Measurements from ENCODE around the gene HSPG2.
A peak's percentile ranks its signal among the peaks of the same experiment; 100 is the strongest.

The HSPG2 gene

DNA sequence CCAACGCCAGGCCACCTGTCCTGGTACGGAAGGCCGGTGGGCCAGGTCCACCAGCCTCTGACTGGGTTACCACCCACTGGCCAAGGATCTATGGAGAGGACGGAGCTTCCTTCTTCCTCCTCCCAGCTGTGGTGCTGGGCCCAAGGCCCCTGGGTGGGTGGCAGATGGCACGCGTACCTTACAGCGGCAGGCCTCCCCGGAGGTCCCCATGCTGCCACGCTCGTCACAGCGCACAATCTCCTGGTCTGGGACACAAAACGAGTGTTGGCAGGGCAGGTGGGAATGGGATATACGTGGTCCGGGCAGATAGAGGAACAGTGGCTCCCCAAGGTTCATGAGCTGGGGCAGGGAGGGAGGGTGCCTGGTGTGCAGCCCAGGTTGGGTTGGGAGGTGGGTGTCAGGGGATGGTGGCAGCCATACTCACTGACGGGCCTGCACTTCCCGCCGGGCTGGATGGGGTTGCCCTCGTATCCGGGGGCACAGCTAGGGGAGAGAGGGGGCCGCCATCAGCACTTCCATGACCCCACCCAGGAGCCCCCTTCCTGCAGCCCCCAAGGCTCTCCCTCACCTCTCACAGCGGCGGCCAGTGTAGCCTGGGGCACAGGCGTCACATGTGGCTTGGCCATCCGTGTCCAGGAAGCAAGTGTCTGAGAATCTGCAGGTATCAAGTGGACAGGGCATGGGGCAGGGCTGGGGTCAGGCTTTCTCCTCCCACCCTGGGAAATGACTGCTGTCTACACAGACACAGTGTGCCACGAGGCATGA, 58.9 kb downstream of the HSPG2 start:
- no peak for DNase-seq

GRCh38 chr1:21876267-21876666, 60.8 kb downstream of the HSPG2 start:
- DNase-seq: no peak

DNA sequence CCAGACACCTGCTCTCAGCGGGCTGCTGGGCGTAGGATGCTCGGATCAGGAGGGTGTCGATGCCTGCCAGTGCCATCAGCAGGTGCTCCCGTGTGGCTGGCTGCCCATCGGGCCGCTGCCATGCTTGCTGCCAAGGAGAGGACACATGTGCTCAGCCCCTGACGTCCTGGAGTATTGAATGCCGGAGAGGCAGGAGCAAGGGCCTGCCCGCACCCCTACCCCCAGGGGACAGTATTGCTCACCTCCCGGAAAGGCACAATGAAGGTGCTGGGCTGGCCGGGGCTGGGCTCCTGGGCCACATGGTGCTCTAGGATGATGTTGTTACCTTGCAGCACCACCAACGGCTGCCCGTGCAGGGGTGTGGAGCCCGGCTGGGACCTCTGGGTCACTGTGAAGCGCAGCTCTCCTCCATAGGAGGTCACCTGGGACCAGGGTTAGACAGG, 61.5 kb downstream of the HSPG2 start:
- DNase-seq: peak in 1 of 3 experiments; percentile 52

DNA sequence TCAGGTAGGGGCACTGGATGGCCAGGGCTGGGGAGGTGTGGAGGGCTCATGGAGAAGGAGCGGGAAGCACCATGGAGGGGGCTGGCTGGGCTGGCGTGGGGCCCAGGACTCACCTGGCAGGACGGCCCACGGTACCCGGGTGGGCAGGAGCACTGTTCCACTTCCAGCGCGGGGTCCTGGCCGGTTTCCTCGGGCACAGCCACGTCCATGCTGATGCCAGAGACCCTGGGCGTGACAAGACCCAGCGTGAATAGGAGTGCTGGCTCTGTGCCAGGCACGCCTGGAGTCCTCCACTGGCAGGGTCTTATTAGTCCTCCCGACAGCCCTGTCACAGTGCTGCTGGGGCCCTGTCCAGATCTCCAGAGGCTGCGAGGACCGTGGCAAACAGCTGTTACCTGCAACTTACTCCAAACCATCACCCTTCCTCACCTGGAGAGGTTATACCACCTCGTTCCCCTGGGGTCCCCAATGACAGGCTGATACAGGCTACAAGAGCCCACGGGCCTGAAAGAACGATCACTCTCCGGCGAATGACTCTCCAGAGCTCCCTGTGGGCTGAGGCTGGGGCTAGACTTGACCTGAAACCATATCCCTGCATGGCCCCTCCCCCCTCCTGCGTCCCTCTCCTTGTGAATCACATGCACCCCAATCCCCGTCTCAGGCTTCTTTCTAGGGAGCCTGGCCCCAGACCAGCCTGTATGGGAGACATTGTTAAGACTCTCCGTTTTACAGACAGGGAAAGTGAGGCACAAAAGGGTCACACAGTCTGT, 62.1 kb downstream of the HSPG2 start:
- peak; percentile 3 to 81 (median 61) for DNase-seq

DNA sequence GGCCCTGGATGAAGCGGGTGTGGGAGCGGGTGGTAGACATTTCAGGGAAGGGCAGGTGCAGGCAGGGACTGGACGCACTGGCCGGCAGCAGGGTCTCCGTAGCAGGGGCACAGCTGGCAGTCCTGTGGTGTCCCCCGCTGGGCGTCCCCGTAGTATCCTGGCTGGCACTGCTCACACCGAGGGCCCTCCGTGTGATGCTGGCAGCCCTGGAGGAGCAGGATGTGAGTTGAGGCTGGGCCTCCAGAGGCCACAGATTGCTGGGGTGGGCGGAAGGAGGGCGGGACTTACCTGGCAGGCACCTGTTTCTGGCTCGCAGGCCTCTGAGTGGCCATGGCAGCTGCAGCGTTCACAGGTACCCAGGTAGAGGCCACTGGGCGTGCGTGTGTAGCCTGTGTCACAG, 62.8 kb downstream of the HSPG2 start:
- peak in 2 of 3 experiments; percentile 39 for DNase-seq

- DNase-seq: no peak
Observed at GRCh38 chr1:21873761-21874160, 63.3 kb downstream of the HSPG2 start.

DNA sequence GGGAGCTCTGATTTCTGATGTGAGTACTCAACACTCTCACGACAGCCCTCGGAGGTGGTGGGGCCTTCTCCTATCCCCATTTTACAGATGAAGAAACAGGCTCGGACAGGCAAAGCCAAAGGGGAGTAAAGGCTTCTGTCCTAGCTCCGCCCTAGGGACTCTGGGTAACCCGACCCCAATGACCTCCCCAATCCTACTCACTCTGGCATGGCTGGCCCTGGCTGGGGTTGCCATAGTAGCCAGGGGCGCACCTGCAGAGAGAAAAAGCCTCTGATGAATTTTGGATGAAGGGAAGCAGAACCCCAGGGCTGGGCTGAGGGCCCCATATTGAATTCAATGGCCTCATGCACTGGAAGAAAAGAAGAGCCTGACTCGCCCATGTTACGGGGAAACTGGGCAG, 63.9 kb downstream of the HSPG2 start:
- no peak for DNase-seq

- peak in 1 of 3 experiments; percentile 6 for DNase-seq
Observed at GRCh38 chr1:21872445-21873079, 64.5 kb downstream of the HSPG2 start.

- no peak for DNase-seq
Observed at GRCh38 chr1:21871943-21872342, 65.2 kb downstream of the HSPG2 start.

DNA sequence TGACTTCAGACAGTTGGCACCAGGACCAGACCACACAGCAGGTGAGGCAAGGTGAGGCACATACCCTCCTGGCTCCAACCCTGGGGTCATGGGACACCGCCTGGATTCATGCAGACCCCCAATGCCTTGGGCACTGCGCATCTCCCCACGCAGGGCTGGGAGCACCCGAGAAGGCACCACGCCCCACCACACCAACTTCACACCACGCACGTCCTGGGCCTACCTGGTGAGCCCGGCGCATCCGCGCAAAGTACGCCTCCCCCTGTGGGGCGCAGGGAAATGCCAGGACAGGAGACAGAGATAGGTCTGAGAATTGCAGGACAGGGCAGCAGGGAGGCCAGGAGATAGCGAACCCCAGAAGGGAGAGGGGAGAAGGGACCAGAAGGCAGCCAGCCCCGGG, 66.5 kb downstream of the HSPG2 start:
- no peak for DNase-seq

DNA sequence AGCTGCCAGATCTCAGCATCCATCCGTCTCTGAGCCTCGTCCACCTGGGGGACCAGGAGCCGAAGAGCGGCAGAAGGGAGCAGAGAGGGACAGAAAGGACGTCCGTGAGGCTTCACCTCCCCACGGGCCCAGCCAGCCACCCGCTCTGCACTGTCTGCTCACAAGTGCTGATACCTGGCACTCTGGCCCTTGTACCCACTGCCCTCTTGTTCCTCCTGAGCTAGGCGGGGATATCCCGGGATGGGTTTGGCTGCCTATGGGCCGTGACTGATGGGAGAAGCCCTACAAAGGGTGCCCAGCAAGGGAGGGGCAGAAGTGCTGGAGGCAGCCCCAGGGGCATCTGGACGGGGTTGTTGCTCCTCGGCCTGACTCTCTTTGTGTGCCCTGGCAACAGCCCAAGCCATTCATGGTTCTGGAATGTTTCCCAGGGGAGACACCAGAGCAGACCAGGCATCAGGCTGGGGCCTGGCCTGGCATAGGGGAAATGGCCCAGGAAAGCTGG, 67.4 kb downstream of the HSPG2 start:
- peak in 2 of 3 experiments; percentile 3 to 75 for DNase-seq

GRCh38 chr1:21868941-21869454, 68.1 kb downstream of the HSPG2 start:
- DNase-seq: peak in 1 of 3 experiments; percentile 5

DNA sequence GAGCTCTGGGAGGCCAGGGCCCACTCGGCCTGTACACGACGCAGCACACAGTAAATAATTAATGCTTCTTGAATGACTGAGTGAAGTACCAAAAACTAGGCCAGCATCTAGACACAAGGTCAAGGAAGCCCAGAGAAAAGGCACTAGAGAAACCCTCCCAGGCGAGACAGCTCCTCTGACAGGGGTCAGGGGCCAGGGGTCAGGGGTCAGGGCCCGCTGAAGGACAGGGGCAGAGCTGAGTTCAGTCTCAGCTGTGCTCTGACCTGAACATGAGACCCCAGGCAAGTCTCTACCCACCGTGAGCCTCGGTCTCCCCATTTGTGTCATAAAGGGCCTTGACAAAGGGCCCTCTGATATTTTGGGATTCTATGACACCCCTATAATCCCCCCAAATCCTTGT, 68.6 kb downstream of the HSPG2 start:
- no peak for DNase-seq

DNA sequence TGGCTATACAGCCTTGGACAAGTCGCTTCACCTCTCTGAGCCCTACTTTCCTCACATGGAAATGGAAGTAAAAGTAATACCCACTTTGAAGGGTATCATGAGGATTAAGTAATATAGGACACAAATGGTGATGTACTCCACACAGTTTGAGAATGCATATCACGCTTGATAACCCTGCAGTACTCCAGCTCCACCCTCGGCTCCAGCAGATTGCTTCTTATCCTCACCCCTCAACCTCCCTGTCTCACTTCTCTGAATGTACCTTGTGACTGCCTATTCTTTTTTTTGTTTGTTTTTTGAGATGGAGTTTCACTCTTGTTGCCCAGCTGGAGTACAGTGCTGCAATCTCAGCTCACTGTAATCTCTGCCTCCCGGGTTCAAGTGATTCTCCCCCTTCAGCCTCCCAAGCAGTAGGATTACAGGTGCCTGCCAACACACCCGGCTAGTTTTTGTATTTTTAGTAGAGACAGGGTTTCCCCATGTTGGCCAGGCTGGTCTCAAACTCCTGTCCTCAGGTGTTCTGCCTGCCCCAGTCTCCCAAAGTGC, 69.6 kb downstream of the HSPG2 start:
- no peak for DNase-seq

- peak in 1 of 3 experiments; percentile 22 for DNase-seq
Observed at GRCh38 chr1:21866707-21867043, 70.4 kb downstream of the HSPG2 start.

DNA sequence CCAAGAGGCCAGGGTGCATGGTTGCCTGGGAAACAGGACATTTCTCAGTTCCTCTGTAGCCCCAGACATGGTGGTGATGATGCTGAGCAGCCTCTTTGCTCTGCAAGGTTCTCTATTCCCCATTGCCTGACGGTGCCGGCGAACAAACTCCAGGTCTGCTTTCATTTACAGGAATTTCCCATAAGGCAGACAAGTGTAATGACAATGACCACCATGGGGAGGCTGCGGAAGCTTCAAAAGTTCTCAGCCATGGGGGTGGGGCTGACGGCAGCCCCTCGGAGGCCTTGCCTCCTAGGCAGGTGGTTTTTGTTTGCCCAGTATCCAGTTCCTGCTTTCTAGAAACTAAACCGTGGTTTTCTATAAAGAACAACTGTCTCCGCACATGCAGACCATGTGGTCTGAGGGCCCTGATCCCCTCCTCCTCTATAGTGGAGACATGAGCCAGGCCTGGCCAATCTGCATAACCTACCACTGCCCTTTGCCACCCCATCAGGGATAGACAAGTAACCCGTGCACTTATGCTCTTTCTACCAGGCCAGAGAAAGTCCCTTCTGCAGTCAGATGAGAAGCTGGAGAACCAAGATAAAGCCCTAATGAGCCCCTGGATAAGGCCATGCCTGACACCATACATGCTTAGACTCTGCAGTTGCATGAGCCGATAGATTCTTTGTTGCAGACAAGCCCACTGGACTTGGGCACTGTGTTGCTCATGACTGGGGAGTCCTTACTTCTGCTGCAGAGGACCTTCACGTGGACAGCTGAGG, 71.0 kb downstream of the HSPG2 start:
- peak; percentile 8 to 56 (median 18) for DNase-seq

- DNase-seq: no peak
Observed at GRCh38 chr1:21865609-21865942, 71.5 kb downstream of the HSPG2 start.

DNA sequence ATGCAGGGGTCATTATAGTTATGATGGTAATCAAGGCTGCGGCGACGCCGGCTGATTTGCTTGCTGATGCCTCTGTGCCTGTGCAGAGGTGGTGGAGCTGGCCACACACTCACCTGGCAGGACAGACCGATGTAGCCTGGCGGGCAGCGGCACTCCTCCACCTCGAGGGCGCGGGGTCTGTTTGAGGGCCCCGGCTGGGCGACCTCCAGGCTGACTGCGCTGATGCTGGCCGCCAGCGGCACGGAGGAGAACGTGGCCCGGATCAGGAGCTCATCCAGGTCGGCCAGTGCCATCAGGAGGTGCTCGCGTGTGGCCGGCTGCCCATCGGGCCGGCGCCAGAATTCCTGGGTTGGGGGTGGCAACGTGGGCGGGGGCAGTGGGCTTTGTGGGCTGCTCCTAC, 72.4 kb downstream of the HSPG2 start:
- no peak for DNase-seq

DNA sequence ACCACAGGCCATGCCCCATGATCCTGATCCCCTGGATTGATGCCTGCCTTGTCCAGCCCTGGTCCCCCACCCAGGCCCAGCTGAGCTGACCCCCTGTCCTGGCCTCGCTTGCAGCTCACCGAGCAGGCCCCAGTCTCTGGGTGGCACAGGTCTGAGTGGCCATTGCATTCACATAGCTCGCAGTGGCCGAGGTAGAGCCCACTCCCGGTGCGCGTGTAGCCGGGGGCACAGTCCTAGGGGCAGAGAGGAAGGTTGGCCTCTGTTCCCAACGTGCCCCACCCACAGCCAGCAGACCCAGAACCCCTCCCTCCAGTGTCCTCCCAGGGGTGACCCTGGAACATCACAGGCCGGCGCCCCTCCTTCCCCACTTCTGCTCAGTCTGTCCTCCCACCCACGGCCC, 73.1 kb downstream of the HSPG2 start:
- no peak for DNase-seq

GRCh38 chr1:21861602-21862429, 75.3 kb downstream of the HSPG2 start:
- no peak for DNase-seq

DNA sequence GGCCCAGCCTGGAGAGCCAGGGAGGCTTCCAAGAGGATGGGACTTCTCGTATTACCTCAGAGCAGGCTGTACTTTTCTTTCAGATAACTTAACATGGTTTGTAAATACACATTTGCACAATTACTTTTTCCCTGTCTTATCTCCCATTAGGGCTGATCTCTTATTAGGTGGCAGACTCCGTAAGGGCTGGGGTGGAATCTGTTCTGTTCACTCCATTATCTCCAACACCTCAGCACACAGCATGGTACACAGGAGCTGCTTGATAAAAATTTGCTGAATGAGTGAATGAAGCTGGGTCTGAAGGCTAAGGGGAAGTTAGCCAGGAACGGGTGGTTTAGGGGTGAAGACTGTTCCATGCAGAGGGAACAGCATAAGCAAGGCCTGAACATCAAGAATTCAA, 76.1 kb downstream of the HSPG2 start:
- no peak for DNase-seq

Measured in NCI-H1417 (cell line).